Measurements from ENCODE around the gene ZNF710.

ZNF710 gene

DNA sequence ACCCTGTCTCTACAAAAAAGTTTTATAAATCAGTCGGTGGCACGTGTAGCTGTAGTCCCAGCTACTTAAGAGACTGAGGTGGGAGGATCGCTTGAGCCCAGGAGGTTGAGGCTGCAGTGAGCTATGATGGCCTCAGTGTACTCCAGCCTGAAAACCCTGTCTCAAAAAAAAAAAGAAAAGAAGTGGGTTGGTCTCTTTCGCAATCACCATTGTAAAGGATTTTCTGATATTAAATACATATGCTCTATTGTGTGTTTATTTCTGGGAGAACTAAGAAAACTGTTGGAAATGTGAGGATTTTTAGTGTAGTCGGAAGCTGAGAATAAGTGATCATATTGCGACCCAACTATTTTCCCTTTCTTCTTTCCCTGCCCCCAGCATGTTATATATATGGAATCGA is 7.5 kb downstream of the ZNF710 start:
- Histone ChIP-seq H3K4me2 (ENCODE audit: insufficient read depth, low read length, poor library complexity, severe bottlenecking) (no peak overlapping the region), H3K9ac (ENCODE audit: low read depth, low read length, poor library complexity) (no peak overlapping the region), H3K27me3 (ENCODE audit: control insufficient read depth in 3 of 3, insufficient read depth in 3 of 3, low read depth in 1 of 3, low read length in 3 of 3) (no peaks in the 10 kb centered on the region), H3K4me3 (ENCODE audit: low read length in 2 of 2) (no peak overlapping the region), H3K27ac (replicated peaks; ENCODE audit: low read length) (no peak overlapping the region), H3K14ac (ENCODE audit: low read length) (no peak overlapping the region), H2BK15ac (ENCODE audit: low read length) (no peak overlapping the region), H4K91ac (ENCODE audit: low read depth, low read length, poor library complexity) (no peak overlapping the region), H2AFZ (ENCODE audit: low read length) (no peak overlapping the region), H2BK5ac (ENCODE audit: low read length) (no peak overlapping the region), H3K79me1 (ENCODE audit: low read depth, low read length) (peaks cover 10% of the 10 kb centered on the region), H2BK120ac (ENCODE audit: low read depth, low read length) (no peak overlapping the region), H3K36me3 (replicated peaks in 1 of 2; ENCODE audit: control insufficient read depth in 2 of 2, insufficient read depth in 2 of 2, low read length in 2 of 2) (peaks cover 8 to 31% of the 10 kb centered on the region in 2 donors), H3K18ac (ENCODE audit: low read length) (no peak overlapping the region), H4K8ac (ENCODE audit: low read depth, low read length) (no peak overlapping the region), H3K9me3 (replicated peaks in 1 of 2; ENCODE audit: control insufficient read depth in 2 of 2, insufficient read depth in 1 of 2, low read depth in 1 of 2, low read length in 2 of 2) (peaks cover 5 to 30% of the 10 kb centered on the region in 2 donors), H2BK12ac (ENCODE audit: low read length) (no peak overlapping the region), H2AK5ac (ENCODE audit: low read depth, low read length) (no peak overlapping the region), H3K4me1 (ENCODE audit: control insufficient read depth in 2 of 2, insufficient read depth in 1 of 2, low read depth in 1 of 2, low read length in 2 of 2) (peaks cover 4 to 23% of the 10 kb centered on the region in 2 donors), H3K4ac (ENCODE audit: low read length) (no peak overlapping the region), H3K23ac (ENCODE audit: low read depth, low read length, poor library complexity) (no peak overlapping the region)
- no CpG with 5 or more reads among the region's 7 CpGs for WGBS, 2 donors (ENCODE audit: extremely low coverage in 2 of 2, insufficient read length in 2 of 2, insufficient replicate concordance in 1 of 2)
- no peak for DNase-seq (ENCODE audit: low spot score)

DNA sequence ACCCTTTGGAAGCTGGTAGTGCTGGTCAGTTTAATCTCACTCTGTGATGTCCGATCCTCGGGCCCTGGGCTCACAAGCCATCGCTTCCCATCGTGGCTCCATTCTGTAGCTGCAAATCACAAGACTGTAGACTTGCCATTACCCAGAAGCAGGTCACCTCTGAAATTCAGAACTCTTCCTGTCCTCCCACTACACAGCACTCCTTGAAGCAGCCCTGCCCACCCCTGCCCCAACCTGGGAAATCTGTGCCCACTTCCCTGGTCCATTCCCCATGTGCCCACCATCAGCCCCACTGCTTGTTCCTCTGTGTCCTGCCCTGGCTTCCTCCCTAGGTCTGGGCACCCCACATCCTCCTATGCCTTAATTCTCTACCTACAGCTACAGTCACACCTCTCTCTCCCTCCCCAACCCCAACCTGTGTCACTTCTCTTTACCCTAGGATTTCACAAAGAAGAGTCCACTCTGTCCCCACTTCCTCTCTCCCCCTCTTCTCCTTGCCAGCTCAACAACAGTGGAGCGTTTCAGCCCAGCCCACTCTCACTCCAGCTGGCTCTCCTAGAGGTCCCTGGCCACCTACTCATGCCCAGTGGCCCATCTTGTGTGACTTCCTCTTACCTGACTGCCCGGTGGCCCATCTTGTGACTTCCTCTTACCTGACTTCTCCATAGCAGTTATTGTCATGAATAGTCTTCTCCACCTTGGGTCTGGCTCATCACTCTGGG is 8.3 kb downstream of the ZNF710 start:
- Histone ChIP-seq H3K4me2 (ENCODE audit: insufficient read depth, low read length, poor library complexity, severe bottlenecking) (no peak overlapping the region), H2BK120ac (ENCODE audit: low read depth, low read length) (no peak overlapping the region), H3K4ac (ENCODE audit: low read length) (no peak overlapping the region), H3K23ac (ENCODE audit: low read depth, low read length, poor library complexity) (no peak overlapping the region), H4K8ac (ENCODE audit: low read depth, low read length) (no peak overlapping the region), H3K27me3 (ENCODE audit: control insufficient read depth in 3 of 3, insufficient read depth in 3 of 3, low read depth in 1 of 3, low read length in 3 of 3) (no peaks in the 10 kb centered on the region), H2BK5ac (ENCODE audit: low read length) (no peak overlapping the region), H3K18ac (ENCODE audit: low read length) (no peak overlapping the region), H4K91ac (ENCODE audit: low read depth, low read length, poor library complexity) (no peak overlapping the region), H3K79me1 (ENCODE audit: low read depth, low read length) (peaks cover 7% of the 10 kb centered on the region), H2AK5ac (ENCODE audit: low read depth, low read length) (no peak overlapping the region), H3K36me3 (replicated peaks in 1 of 2; ENCODE audit: control insufficient read depth in 2 of 2, insufficient read depth in 2 of 2, low read length in 2 of 2) (peaks cover 8 to 24% of the 10 kb centered on the region in 2 donors), H3K4me1 (ENCODE audit: control insufficient read depth in 2 of 2, insufficient read depth in 1 of 2, low read depth in 1 of 2, low read length in 2 of 2) (peaks cover 3 to 15% of the 10 kb centered on the region in 2 donors), H2BK15ac (ENCODE audit: low read length) (no peak overlapping the region), H2AFZ (ENCODE audit: low read length) (no peak overlapping the region), H3K9ac (ENCODE audit: low read depth, low read length, poor library complexity) (no peak overlapping the region), H2BK12ac (ENCODE audit: low read length) (no peak overlapping the region), H3K14ac (ENCODE audit: low read length) (no peak overlapping the region), H3K4me3 (ENCODE audit: low read length in 2 of 2) (no peak overlapping the region), H3K9me3 (replicated peaks in 1 of 2; ENCODE audit: control insufficient read depth in 2 of 2, insufficient read depth in 1 of 2, low read depth in 1 of 2, low read length in 2 of 2) (peaks cover 5 to 30% of the 10 kb centered on the region in 2 donors), H3K27ac (replicated peaks; ENCODE audit: low read length) (no peak overlapping the region)
- DNase-seq (ENCODE audit: low spot score) = no peak
- no CpG with 5 or more reads among the region's 6 CpGs for whole genome bisulfite sequencing, 2 donors (ENCODE audit: extremely low coverage in 2 of 2, insufficient read length in 2 of 2, insufficient replicate concordance in 1 of 2)

- H4K8ac ChIP-seq (ENCODE audit: low read depth, low read length) = no peak overlapping the region
- H3K27me3 ChIP-seq (ENCODE audit: control insufficient read depth in 3 of 3, insufficient read depth in 3 of 3, low read depth in 1 of 3, low read length in 3 of 3) = no peaks in the 10 kb centered on the region
- H3K27ac ChIP-seq (replicated peaks; ENCODE audit: low read length) = no peak overlapping the region
- no peak overlapping the region for H3K9ac ChIP-seq (ENCODE audit: low read depth, low read length, poor library complexity)
- no peak overlapping the region for H2BK5ac ChIP-seq (ENCODE audit: low read length)
- no peak overlapping the region for H3K18ac ChIP-seq (ENCODE audit: low read length)
- no peak for DNase-seq (ENCODE audit: low spot score)
- no peak overlapping the region for H3K14ac ChIP-seq (ENCODE audit: low read length)
- no CpG with 5 or more reads among the region's 8 CpGs for WGBS, 2 donors (ENCODE audit: extremely low coverage in 2 of 2, insufficient read length in 2 of 2, insufficient replicate concordance in 1 of 2)
- no peak overlapping the region for H2BK120ac ChIP-seq (ENCODE audit: low read depth, low read length)
- H3K4ac ChIP-seq (ENCODE audit: low read length) = no peak overlapping the region
- H2AFZ ChIP-seq (ENCODE audit: low read length) = no peak overlapping the region
- peaks cover 6% of the 10 kb centered on the region for H3K79me1 ChIP-seq (ENCODE audit: low read depth, low read length)
- no peak overlapping the region for H3K23ac ChIP-seq (ENCODE audit: low read depth, low read length, poor library complexity)
- peaks cover 8 to 15% of the 10 kb centered on the region in 2 donors for H3K36me3 ChIP-seq (replicated peaks in 1 of 2; ENCODE audit: control insufficient read depth in 2 of 2, insufficient read depth in 2 of 2, low read length in 2 of 2)
- no peak overlapping the region for H2AK5ac ChIP-seq (ENCODE audit: low read depth, low read length)
- H2BK15ac ChIP-seq (ENCODE audit: low read length) = no peak overlapping the region
- peaks cover 0 to 2% of the 10 kb centered on the region in 2 donors for H3K4me1 ChIP-seq (ENCODE audit: control insufficient read depth in 2 of 2, insufficient read depth in 1 of 2, low read depth in 1 of 2, low read length in 2 of 2)
- H4K91ac ChIP-seq (ENCODE audit: low read depth, low read length, poor library complexity) = no peak overlapping the region
- H3K4me2 ChIP-seq (ENCODE audit: insufficient read depth, low read length, poor library complexity, severe bottlenecking) = no peak overlapping the region
- H2BK12ac ChIP-seq (ENCODE audit: low read length) = no peak overlapping the region
- H3K4me3 ChIP-seq (ENCODE audit: low read length in 2 of 2) = no peak overlapping the region
- H3K9me3 ChIP-seq (replicated peaks in 1 of 2; ENCODE audit: control insufficient read depth in 2 of 2, insufficient read depth in 1 of 2, low read depth in 1 of 2, low read length in 2 of 2) = peaks cover 5 to 30% of the 10 kb centered on the region in 2 donors
These were observed 10.6 kb downstream of the ZNF710 start for GRCh38 chr15:90011705-90012104.

DNA sequence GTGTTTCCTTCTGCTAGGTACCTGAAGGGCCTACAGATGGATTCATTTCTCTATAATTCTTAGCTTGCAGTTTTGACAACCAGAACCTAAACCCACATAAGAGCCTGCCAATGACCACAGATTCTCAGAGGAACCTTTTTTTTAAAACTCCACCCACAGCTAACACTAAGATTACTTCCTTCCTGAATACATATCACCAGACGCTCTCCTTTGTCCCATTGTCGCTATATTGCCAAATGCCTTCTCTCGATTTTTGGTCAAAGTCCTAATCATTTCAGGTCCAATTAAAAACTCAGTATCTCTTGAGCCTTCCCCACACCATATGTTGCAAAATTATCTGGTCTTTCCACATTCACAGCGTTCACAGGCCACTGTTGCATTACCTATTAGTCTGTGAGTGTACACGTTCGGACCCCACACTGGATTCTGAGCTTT is 12.4 kb downstream of the ZNF710 start:
- H3K18ac ChIP-seq (ENCODE audit: low read length) = no peak overlapping the region
- H3K4me3 ChIP-seq (ENCODE audit: low read length in 2 of 2) = no peak overlapping the region
- DNase-seq (ENCODE audit: low spot score) = no peak
- H2BK5ac ChIP-seq (ENCODE audit: low read length) = no peak overlapping the region
- peaks cover 5 to 30% of the 10 kb centered on the region in 2 donors for H3K9me3 ChIP-seq (replicated peaks in 1 of 2; ENCODE audit: control insufficient read depth in 2 of 2, insufficient read depth in 1 of 2, low read depth in 1 of 2, low read length in 2 of 2)
- H3K4me2 ChIP-seq (ENCODE audit: insufficient read depth, low read length, poor library complexity, severe bottlenecking) = no peak overlapping the region
- no peak overlapping the region for H2BK120ac ChIP-seq (ENCODE audit: low read depth, low read length)
- no peak overlapping the region for H4K8ac ChIP-seq (ENCODE audit: low read depth, low read length)
- H3K23ac ChIP-seq (ENCODE audit: low read depth, low read length, poor library complexity) = no peak overlapping the region
- H4K91ac ChIP-seq (ENCODE audit: low read depth, low read length, poor library complexity) = no peak overlapping the region
- no peaks in the 10 kb centered on the region for H3K27me3 ChIP-seq (ENCODE audit: control insufficient read depth in 3 of 3, insufficient read depth in 3 of 3, low read depth in 1 of 3, low read length in 3 of 3)
- H2BK15ac ChIP-seq (ENCODE audit: low read length) = no peak overlapping the region
- H3K36me3 ChIP-seq (replicated peaks in 1 of 2; ENCODE audit: control insufficient read depth in 2 of 2, insufficient read depth in 2 of 2, low read length in 2 of 2) = peaks cover 8 to 11% of the 10 kb centered on the region in 2 donors
- H3K27ac ChIP-seq (replicated peaks; ENCODE audit: low read length) = no peak overlapping the region
- H3K4ac ChIP-seq (ENCODE audit: low read length) = no peak overlapping the region
- H2AK5ac ChIP-seq (ENCODE audit: low read depth, low read length) = no peak overlapping the region
- no peak overlapping the region for H2BK12ac ChIP-seq (ENCODE audit: low read length)
- H2AFZ ChIP-seq (ENCODE audit: low read length) = no peak overlapping the region
- no CpG with 5 or more reads among the region's 6 CpGs for WGBS, 2 donors (ENCODE audit: extremely low coverage in 2 of 2, insufficient read length in 2 of 2, insufficient replicate concordance in 1 of 2)
- H3K79me1 ChIP-seq (ENCODE audit: low read depth, low read length) = peaks cover 2% of the 10 kb centered on the region
- H3K14ac ChIP-seq (ENCODE audit: low read length) = no peak overlapping the region
- peaks cover 0 to 1% of the 10 kb centered on the region in 2 donors for H3K4me1 ChIP-seq (ENCODE audit: control insufficient read depth in 2 of 2, insufficient read depth in 1 of 2, low read depth in 1 of 2, low read length in 2 of 2)
- H3K9ac ChIP-seq (ENCODE audit: low read depth, low read length, poor library complexity) = no peak overlapping the region

Data from neuronal stem cell (in vitro differentiated cells).